Activated CD4-positive, alpha-beta T cell treated with anti-CD3 and anti-CD28 coated beads, Interleukin-2, amount 10 ng/mL, durations not matched to agents 24 days and 14 days (primary cell): ENCODE data around the gene TAF13. TPM values are rescaled to one million over a fixed set of nuclear protein-coding genes. Genes with fewer than 3 reads are reported as not detected.
"Not testable (repeated sequence)": the region's sequence is repeated elsewhere in the genome, so short reads cannot be mapped to it uniquely, and the experiment has no call there.

Experiments used
- DNase-seq: peaks from one replicate; pipeline ENCODE4 v3.0.0; 2022
- H3K27ac Mint-ChIP-seq: one replicate; pipeline ENCODE4 v1.8.0; 2022; ENCODE audit warnings: mild to moderate bottlenecking, mixed read lengths
- H3K27me3 Mint-ChIP-seq: one replicate; pipeline ENCODE4 v1.8.0; 2022; ENCODE audit warnings: mixed read lengths
- H3K36me3 Mint-ChIP-seq: one replicate; pipeline ENCODE4 v1.8.0; 2022; ENCODE audit warnings: low read depth, mild to moderate bottlenecking, mixed read lengths
- H3K4me1 Mint-ChIP-seq: one replicate; pipeline ENCODE4 v1.8.0; 2021; ENCODE audit warnings: mixed read lengths
- H3K4me3 Mint-ChIP-seq: one replicate; pipeline ENCODE4 v1.8.0; 2022; ENCODE audit warnings: mild to moderate bottlenecking, moderate library complexity, mixed read lengths
- H3K9me3 Mint-ChIP-seq: one replicate; pipeline ENCODE4 v1.8.0; 2021; ENCODE audit warnings: mixed read lengths
- intact Hi-C: fragments of 100-400 bp; cut with micrococcal nuclease; formaldehyde crosslinking; loops from one replicate; pipeline ENCODE4 v1.15.1; 2023
- total RNA-seq: library from RNA; stranded (reverse); gene quantifications from 2 replicates; pipeline ENCODE4 v1.2.3, GENCODE V29; 2022

The TAF13 gene
- total RNA-seq, 1 donor from 2014 or later = 24.9 TPM

DNA sequence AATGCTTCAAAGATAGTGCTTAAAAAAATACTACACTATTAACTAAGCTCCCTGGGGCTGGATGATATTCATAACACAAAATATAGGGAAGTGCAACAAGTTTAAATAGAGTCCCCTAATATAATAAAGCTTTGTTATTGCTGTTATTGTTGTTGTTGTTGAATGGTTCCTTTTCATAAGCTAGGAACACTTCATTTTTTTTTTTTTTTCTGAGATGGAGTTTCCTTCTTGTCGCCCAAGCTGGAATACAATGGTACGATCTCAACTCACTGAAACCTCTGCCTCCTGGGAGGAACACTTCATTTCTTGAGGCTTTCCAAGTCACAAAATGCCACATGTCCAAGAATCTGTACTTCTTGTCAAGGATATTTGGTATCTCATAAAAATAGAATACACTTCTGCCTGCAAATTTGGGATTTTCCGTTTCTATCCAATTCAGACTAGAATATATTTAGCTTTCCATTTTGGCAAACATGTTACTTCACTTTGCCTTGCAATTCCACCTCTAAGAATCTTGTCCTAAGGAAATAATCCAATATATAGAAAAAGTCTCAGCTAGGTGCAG, 55.0 kb downstream of the TAF13 start:
- H3K4me3 Mint-ChIP-seq = no peak overlapping the region
- H3K27ac Mint-ChIP-seq = no peak overlapping the region
- H3K9me3 Mint-ChIP-seq = no peaks in the 10 kb centered on the region
- H3K36me3 Mint-ChIP-seq = peaks cover 16% of the 10 kb centered on the region
- no peaks in the 10 kb centered on the region for H3K27me3 Mint-ChIP-seq
- DNase-seq = no peak
- peaks cover 4% of the 10 kb centered on the region for H3K4me1 Mint-ChIP-seq
- intact Hi-C loops = no loop called here

DNA sequence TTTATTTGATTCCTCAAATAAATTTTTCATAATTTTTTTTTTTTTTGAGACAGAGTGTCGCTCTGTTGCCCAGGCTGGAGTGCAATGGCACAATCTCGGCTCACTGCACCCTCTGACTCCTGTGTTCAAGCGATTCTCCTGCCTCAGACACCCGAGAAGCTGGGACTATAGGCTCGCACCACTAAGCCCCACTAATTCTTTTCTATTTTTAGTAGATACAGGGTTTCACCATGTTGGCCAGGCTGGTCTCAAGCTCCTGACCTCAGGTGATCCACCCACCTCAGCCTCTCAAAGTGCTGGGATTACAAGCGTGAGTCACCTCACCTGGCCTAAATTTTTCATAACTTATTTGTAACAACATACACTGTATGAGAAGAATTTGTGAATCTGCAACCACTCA, 58.1 kb downstream of the TAF13 start:
- peaks cover 22% of the 10 kb centered on the region for H3K36me3 Mint-ChIP-seq
- H3K27me3 Mint-ChIP-seq, intact Hi-C loops, H3K4me3 Mint-ChIP-seq, H3K4me1 Mint-ChIP-seq, DNase-seq, H3K27ac Mint-ChIP-seq, H3K9me3 Mint-ChIP-seq: not testable (repeated sequence)

DNA sequence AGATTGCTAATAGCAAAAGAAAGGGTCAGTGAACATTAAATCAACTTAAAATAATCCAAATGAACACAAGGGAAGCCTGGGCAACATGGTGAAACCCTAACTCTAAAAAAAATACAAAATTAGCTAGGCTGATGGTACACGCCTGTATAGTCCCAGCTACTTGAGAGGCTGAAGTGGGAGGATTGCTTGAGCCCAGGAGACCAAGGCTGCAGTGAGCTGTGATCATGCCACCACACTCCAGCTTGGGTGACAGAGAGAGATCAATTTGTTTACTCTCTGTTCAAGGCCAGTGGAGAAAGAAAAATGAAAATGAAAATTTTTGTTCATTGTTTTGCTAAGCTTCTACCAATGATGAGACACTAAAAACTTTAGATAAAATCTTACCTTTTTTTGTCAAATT, 58.7 kb downstream of the TAF13 start:
- Mint-ChIP-seq H3K36me3 (peaks cover 22% of the 10 kb centered on the region), H3K27me3 (no peaks in the 10 kb centered on the region), H3K9me3 (no peaks in the 10 kb centered on the region), H3K4me3 (no peak overlapping the region), H3K27ac (no peak overlapping the region), H3K4me1 (no peaks in the 10 kb centered on the region)
- intact Hi-C loops = no loop called here
- DNase-seq = no peak

Other genes with a start within 250 kb of the TAF13 start
- gene AKNAD1, start 218.9 kb downstream of the TAF13 start, total RNA-seq = not detected in 2 replicates
- gene GPSM2, start 199.0 kb downstream of the TAF13 start, total RNA-seq = 9.7 TPM in 2 replicates
- 21.5 and 26.2 TPM in 2 replicates for gene CLCC1, start 112.5 kb downstream of the TAF13 start, total RNA-seq
- gene WDR47, start 33.9 kb downstream of the TAF13 start, total RNA-seq = 11.8 and 14.0 TPM in 2 replicates
- gene TMEM167B, start 14.8 kb upstream of the TAF13 start, total RNA-seq = 26.7 and 29.2 TPM in 2 replicates
- gene ELAPOR1, start 38.1 kb upstream of the TAF13 start, total RNA-seq = 30.3 and 32.0 TPM in 2 replicates
- 141 and 150 TPM in 2 replicates for gene SARS1, start 137.9 kb upstream of the TAF13 start, total RNA-seq
- gene CELSR2, start 173.5 kb upstream of the TAF13 start, total RNA-seq = 3.8 and 4.1 TPM in 2 replicates
- gene PSRC1, start 207.1 kb upstream of the TAF13 start, total RNA-seq = 4.5 and 5.0 TPM in 2 replicates
- gene MYBPHL, start 231.0 kb upstream of the TAF13 start, total RNA-seq = not detected in 2 replicates